GM11168 (cell line): Measurements from ENCODE around the gene TNFRSF19.

Source experiments
- in situ Hi-C: fragments of 300-500 bp; cut with MboI; formaldehyde crosslinking; loops from one replicate; pipeline ENCODE4 v1.12.0; 2022; ENCODE audit warnings: low sequenced_read_pairs; ENCODE audit not compliant: unreplicated experiment

TNFRSF19 gene

DNA sequence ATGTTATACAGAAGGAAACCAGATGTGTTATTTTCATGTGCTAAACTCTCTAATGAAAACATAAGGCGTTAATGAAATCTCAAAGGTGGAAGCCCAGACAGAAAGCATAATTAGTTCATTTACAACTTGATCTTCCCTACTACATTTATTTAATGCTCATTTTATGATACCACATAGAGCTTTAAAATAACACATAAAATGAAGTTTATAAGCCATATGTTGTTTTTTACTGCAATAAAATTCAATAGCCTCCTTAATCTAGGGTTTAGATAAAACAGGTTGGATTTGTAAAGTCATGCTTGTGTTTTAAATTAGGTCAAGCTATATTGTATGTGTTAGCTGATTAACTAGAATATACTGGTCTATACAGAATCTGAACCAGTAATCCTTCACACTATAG lies 81.2 kb downstream of the TNFRSF19 start:
- in situ Hi-C loops, result no loop called here

GRCh38 chr13:23651887-23652286 lies 81.7 kb downstream of the TNFRSF19 start:
- in situ Hi-C loops, result no loop called here

DNA sequence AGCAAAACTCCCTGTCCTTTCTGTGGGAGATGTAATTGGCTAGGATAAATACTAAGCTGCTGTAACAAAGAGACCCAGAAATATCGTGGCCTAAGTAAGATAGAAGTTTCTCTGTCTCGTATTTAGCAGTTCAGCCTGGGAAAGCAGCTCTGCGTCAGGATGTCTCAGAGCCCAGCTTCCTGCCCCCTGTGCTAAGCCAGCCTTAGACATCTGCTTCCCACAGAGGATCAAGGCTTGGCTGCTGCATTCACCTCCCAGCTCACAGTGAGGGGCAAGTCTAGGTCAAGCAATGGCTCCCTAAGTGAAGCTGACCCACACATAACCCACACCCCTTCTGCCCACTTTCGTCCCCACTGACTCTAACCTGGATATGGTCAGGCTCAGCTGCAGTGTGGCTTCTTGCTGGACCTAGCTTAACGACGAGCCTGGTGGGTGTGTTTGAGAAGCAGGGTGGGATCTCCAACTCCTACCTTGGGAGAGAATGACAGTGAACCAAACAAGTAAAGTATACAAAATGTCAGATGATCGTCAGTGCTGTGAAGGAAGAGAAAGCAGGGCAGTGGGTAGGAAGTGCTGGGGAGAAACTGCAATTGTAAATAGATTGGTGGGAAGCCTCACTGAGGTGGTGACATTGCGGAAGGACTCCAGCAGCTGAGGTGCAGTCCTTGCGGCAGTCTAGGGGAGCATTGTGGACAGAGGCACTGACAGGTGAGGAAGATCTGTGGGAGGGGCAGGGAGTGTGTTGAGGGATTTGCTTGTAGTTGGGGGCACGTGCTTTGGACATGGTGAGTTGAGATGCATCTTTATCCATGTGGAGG lies 82.9 kb downstream of the TNFRSF19 start:
- in situ Hi-C loops, result no loop called here

GRCh38 chr13:23654111-23655110 lies 84.2 kb downstream of the TNFRSF19 start:
- in situ Hi-C loops, result no loop called here

GRCh38 chr13:23655321-23655720 lies 85.1 kb downstream of the TNFRSF19 start:
- in situ Hi-C loops, result no loop called here

DNA sequence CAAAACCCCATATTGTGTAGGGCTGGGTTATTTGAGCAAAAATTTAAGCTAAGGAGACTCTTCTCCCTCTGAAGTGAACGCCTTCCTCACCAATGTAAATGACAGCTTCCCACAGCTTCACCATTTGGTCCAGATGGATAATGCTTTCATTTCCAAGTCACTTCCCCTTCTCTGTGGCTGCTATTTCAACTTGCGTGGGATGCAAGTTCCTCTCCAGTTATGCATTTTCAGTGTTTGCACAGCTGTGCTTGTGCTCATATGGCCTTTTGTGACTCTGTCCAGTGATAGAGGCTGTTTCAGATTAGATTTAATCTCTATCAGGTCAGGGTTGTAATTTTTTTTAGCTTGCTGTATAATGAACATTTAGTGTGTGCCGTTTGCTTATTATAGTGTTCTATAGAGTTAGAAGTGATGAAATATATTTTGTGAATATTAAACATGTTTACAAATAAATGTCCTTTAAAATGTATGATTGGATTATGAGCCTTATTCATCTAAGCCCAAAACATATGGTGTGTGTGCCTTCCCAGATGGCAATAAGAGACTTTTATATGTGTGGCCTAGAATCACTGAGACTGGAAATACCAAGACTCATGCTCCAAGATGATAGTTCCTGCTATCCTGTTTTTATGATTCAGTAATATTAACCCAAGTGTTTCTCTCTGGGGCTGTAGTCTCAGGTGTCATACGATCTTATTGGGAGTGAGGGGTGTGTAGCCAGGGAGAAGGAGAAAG lies 86.6 kb downstream of the TNFRSF19 start:
- in situ Hi-C loops, result no loop called here

- in situ Hi-C loops, result no loop called here
These were observed 88.8 kb downstream of the TNFRSF19 start for GRCh38 chr13:23658929-23659541.

- in situ Hi-C loops, result no loop called here
These were observed 90.0 kb downstream of the TNFRSF19 start for GRCh38 chr13:23660249-23660648.

- in situ Hi-C loops, result no loop called here
These were observed 96.4 kb downstream of the TNFRSF19 start for GRCh38 chr13:23666582-23666981.

DNA sequence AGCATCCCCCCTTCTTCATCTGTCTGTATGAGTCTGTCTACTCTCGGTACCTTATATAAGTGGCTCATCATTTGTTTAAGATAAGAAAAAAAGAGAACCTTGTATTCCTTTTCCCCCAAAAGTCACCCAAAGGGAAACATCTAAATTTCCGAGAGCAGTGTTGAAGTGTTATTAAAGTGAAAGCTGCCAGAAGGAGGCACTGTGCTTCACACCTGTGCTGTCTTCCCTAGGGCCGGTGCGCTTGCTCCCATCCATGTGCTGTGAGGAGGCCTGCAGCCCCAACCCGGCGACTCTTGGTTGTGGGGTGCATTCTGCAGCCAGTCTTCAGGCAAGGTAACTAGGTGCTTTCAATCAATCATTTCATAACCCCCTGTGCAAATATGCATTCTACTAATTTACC lies 97.5 kb downstream of the TNFRSF19 start:
- in situ Hi-C loops, result no loop called here

DNA sequence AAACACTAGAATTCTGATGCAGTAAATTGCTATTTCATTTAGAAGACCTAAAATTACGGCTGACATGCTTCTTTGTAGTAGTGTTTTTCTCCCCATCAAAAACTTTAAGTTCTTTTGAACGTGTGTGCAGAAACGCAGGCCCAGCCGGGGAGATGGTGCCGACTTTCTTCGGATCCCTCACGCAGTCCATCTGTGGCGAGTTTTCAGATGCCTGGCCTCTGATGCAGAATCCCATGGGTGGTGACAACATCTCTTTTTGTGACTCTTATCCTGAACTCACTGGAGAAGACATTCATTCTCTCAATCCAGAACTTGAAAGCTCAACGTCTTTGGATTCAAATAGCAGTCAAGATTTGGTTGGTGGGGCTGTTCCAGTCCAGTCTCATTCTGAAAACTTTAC lies 98.3 kb downstream of the TNFRSF19 start:
- in situ Hi-C loops, result no loop called here

- in situ Hi-C loops, result no loop called here
These were observed 100.6 kb downstream of the TNFRSF19 start for GRCh38 chr13:23670793-23671192.

- in situ Hi-C loops, result no loop called here
These were observed 101.2 kb downstream of the TNFRSF19 start for GRCh38 chr13:23671377-23671776.

DNA sequence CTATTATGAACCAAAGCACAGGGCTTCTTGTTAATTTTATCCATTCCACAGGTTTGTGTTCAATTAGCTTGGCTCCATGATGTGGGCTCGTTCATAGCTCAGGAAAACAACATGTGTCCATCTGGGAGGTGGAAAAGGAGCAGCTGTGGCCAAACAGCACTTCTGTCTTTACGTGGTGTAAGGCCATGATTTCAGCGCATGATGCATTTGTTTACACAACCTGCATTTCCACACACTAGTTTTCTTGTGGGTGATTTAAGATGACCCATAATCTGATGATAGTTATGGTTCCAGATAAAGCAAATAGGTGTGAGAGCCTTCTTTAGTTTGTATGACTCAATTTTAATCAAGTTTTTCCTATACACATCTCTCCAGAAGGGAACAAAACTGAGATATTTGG lies 101.7 kb downstream of the TNFRSF19 start:
- in situ Hi-C loops, result no loop called here

DNA sequence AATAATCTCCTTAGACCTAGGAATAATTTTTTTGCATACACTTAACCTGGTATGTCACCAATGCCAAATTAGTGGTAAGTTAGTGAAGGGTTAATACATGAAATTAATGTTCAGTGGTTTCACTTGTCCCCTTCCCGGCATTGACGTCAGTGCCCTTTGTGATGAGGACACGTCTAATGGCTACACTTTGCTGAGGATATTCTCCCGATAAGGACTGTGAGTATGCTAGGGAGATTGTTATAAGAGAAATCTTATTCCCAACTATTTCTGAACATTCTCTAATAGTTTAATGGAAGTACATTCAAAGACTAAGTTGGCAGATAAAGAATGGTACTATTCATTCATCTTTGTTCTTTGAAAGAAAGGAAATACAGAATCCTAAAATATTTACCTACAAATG lies 102.4 kb downstream of the TNFRSF19 start:
- in situ Hi-C loops, result no loop called here

GRCh38 chr13:23673354-23673753 lies 103.1 kb downstream of the TNFRSF19 start:
- in situ Hi-C loops, result no loop called here

DNA sequence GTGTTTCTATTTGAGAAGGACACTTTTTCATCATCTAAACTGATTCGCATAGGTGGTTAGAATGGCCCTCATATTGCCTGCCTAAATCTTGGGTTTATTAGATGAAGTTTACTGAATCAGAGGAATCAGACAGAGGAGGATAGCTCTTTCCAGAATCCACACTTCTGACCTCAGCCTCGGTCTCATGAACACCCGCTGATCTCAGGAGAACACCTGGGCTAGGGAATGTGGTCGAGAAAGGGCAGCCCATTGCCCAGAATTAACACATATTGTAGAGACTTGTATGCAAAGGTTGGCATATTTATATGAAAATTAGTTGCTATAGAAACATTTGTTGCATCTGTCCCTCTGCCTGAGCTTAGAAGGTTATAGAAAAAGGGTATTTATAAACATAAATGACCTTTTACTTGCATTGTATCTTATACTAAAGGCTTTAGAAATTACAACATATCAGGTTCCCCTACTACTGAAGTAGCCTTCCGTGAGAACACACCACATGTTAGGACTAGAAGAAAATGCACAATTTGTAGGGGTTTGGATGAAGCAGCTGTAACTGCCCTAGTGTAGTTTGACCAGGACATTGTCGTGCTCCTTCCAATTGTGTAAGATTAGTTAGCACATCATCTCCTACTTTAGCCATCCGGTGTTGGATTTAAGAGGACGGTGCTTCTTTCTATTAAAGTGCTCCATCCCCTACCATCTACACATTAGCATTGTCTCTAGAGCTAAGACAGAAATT lies 103.8 kb downstream of the TNFRSF19 start:
- in situ Hi-C loops, result no loop called here

DNA sequence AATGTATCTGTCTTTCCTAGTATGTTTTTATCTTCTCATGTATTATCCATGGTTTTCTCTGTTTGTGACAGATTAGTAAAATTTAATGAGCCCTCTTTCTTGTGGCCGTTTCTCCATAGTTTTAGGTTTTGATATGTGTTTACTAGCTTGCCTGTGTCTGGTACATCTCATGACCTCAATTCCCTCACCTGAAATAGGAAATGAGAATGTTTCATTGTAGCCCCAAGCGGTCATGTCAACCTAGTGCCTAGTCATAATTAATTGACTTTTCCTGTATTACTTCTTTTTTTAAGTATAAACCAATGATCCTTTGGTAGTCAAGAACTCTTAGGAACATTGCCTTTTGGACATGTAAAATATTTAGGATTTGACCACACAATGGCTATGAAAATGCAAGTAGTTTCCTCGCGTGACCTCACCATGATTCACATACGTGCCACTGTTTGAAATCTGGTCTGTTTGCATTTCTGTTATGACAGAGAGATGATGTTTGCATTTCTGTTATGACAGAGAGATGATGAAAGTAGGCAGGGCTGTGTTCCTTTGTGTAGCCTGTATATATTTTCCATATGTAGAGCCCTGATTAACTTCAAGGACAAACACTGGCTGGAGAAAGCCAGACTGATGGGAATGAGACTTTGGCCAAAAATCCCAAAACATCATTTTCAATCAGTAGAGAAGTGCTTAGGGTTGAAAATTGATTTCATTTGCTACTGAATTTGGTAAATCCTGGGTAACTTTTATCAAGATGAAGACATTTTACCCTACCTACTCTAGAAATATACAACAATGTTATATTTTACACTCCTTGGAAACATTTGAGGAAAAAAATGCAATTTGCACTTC lies 104.8 kb downstream of the TNFRSF19 start:
- in situ Hi-C loops, result no loop called here
